Breast epithelium (tissue), 3 donors: ENCODE data around the gene PRR18.
"Not testable (repeated sequence)": the region's sequence is repeated elsewhere in the genome, so short reads cannot be mapped to it uniquely, and the experiment has no call there.

Experiments used
- CTCF ChIP-seq, 3 donors: fragments of 450-650 bp; IDR thresholded peaks; one replicate each; pipeline ENCODE4 v1.5.1; 2016 to 2017; ENCODE audit warnings: antibody characterized with exemption in 3 of 3, mild to moderate bottlenecking in 3 of 3, moderate library complexity in 3 of 3
- POLR2A ChIP-seq: fragments of 450-650 bp; IDR thresholded peaks from one replicate; pipeline ENCODE4 v1.6.1; 2016; ENCODE audit warnings: antibody characterized with exemption, mild to moderate bottlenecking, moderate library complexity

GRCh38 chr6:166345672-166346071, 37.5 kb upstream of the PRR18 start:
- not testable (repeated sequence) for TF ChIP-seq POLR2A; CTCF (IDR thresholded peaks at IDR 0.05)
